ENCODE results near the gene OR52K2.

The OR52K2 gene

DNA sequence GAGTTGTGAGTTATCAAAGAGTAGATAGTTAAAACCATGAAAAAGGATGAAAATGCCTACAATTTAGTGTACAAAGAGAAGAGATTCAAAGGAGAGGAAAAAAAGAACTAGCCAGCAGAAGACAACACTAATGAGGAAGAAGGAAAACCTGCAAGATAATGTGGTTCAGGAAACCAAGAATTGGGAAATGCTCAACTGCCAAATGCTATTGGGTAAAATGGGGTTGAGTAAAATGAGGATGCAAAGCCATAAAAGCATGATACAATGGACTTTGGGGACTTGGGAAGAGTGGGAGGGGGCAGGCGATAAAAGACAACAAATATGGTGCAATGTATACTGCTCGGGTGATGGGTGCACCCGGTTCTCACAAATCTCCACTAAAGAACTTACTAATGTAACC is 7.6 kb upstream of the OR52K2 start:
- TF ChIP-seq, protein P1, sequence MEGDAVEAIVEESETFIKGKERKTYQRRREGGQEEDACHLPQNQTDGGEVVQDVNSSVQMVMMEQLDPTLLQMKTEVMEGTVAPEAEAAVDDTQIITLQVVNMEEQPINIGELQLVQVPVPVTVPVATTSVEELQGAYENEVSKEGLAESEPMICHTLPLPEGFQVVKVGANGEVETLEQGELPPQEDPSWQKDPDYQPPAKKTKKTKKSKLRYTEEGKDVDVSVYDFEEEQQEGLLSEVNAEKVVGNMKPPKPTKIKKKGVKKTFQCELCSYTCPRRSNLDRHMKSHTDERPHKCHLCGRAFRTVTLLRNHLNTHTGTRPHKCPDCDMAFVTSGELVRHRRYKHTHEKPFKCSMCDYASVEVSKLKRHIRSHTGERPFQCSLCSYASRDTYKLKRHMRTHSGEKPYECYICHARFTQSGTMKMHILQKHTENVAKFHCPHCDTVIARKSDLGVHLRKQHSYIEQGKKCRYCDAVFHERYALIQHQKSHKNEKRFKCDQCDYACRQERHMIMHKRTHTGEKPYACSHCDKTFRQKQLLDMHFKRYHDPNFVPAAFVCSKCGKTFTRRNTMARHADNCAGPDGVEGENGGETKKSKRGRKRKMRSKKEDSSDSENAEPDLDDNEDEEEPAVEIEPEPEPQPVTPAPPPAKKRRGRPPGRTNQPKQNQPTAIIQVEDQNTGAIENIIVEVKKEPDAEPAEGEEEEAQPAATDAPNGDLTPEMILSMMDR (conservative IDR thresholded peaks at IDR 0.05; ENCODE audit: low read length): no peak
- H3K4me3 ChIP-seq (ENCODE audit: low read length): no peak overlapping the region
- no peak for DNase-seq (ENCODE audit: low read depth)

DNA sequence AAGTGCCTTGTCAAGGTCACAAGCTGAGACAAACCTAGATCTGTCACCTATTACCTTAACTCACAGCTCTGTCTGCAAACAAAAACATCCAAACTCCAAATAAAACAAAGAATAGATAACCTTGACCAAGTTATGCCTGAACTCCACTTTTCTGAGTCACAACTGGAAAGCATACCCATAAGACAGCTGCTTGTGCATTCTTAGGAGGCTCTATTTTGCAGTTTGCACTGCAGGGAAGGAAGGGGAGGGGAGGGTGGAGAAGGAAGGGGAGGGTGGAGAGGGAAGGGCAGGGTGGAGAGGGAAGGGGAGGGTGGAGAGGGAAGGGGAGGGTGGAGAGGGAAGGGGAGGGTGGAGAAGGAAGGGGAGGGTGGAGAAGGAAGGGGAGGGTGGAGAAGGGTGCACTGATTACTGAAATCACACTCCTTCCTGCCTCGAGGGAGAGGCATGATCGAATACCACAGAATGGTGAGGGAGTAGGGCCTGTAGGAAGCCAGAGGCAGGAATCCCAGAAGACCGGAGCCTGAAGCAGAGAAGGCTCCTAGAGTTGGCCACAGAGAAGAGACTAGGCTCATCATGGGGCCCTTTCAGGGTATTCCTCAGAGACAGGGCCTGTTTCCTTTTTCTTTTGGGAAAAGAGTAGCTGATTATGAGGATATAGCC is 5.7 kb upstream of the OR52K2 start:
- TF ChIP-seq, protein P1 (conservative IDR thresholded peaks at IDR 0.05; ENCODE audit: low read length): no peak
- no peak for DNase-seq (ENCODE audit: low read depth)
- H3K4me3 ChIP-seq (ENCODE audit: low read length): no peak overlapping the region

DNA sequence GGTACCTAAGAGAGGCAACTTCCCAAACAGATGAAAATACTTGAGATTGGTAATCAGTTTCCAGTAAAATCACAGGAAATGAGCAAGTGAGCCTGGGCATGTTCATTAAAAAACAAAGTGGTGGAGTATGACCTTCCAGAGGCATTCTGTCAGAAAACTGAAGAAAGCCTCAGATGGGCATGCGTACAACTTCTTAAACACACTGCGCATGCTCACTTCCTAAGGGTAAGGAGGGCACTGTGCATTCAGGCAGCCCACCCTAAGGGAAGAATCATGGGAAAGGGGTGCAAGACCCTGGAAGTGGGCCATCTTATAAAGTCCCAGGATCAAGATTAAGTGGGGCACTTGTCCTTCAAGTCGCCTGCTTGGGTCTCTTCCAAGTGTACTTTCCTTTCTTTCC is 4.0 kb downstream of the OR52K2 start:
- TF ChIP-seq, protein P1 (conservative IDR thresholded peaks at IDR 0.05; ENCODE audit: low read length): no peak
- DNase-seq (ENCODE audit: low read depth): no peak
- H3K4me3 ChIP-seq (ENCODE audit: low read length): no peak overlapping the region

DNA sequence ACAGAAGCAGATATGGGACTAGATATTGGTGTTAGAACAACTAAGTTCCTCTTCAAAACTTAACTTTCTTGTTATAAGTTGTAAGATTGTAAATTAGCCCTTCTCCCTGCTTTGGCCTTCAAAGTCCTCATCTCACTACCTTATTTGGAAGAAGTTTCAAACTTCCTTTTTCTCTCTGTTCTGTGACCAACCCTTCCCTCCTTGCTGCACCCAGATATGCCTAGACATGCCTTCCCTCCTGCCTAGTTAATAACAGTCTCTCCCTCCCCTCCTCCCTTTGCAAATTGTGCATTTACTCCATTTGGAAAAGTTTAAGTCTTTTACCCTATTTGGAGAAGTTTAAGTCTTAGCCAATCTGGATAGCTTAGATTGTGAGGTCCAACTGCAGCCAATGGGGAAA is 4.9 kb downstream of the OR52K2 start:
- TF ChIP-seq, protein P1 (conservative IDR thresholded peaks at IDR 0.05; ENCODE audit: low read length): no peak
- DNase-seq (ENCODE audit: low read depth): no peak
- H3K4me3 ChIP-seq (ENCODE audit: low read length): no peak overlapping the region

DNA sequence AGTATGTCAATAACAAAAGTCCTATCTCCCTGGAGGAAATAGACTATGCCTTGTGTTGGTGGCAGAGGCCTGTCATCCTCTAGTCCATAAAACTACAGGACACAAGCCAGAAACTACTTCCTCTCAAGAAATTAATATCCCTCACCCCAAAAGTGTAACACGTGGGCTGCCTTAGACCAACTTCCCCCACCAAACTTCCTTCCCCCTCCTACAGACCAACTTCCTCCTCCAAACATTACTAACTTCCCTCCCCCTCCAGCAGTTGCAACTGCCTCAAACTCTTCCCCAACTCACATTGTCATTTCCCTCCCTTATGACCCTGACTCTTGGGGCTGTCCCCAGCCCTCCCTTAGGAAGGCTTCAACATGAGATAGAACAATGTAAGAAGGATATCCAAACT is 6.3 kb downstream of the OR52K2 start:
- H3K4me3 ChIP-seq (ENCODE audit: low read length): no peak overlapping the region
- TF ChIP-seq, protein P1 (conservative IDR thresholded peaks at IDR 0.05; ENCODE audit: low read length): no peak
- no peak for DNase-seq (ENCODE audit: low read depth)

DNA sequence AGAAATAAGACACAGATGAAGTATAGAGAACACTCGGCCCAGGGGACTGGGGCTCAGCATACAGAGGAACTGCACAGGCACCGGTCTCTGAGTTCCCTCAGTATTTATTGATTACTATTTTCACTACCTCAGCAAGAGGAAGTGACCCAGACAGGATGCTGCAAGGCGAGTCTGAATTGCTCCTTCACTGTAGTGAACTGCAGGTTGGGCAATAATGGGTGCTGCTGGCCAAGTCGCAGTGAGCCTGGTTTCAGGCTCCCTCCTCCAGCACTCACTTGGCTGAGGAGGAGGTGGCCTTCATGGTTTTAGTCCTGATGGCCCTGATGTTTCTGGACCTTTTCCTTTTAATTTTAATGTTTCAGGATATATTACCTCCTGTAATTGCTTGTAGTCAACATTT is 10.4 kb downstream of the OR52K2 start:
- TF ChIP-seq, protein P1 (conservative IDR thresholded peaks at IDR 0.05; ENCODE audit: low read length): no peak
- DNase-seq (ENCODE audit: low read depth): peak; percentile 13
- H3K4me3 ChIP-seq (ENCODE audit: low read length): no peak overlapping the region

DNA sequence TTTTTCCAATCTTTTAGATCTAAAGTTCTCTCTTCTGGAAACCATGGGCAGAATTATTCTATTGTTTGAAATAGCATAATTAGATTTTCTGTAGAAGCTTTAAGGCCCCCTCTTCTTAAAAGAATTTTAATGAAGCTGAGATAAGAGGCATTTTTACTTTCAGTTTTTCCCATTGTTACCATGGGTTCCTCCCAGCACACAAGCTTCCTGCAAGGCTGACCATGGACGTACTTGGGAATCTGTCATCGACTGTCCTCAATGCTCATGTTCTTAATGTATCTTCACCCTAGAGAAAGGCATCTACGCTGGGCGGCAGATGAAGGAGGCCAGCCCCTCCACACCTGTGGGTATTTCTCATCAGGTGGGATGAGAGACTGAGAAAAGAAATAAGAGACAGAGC is 11.1 kb downstream of the OR52K2 start:
- no peak for DNase-seq (ENCODE audit: low read depth)
- TF ChIP-seq, protein P1 (conservative IDR thresholded peaks at IDR 0.05; ENCODE audit: low read length): no peak

More for the DNA sequence above, 11.1 kb downstream of the OR52K2 start:
- H3K4me3 ChIP-seq (ENCODE audit: low read length): no peak overlapping the region

Measured in AG10803 (cell line).